ENCODE data around the gene WBP1. TPM values are rescaled to one million over a fixed set of nuclear protein-coding genes. Genes with fewer than 3 reads are reported as not detected.
"Not testable (repeated sequence)": the region's sequence is repeated elsewhere in the genome, so short reads cannot be mapped to it uniquely, and the experiment has no call there.

Gene WBP1
- total and polyA plus RNA-seq, 2 donors (not counting 3 experiments of a cell fraction or from before 2014, with no cell fraction given), result 50.5 to 209 TPM

DNA sequence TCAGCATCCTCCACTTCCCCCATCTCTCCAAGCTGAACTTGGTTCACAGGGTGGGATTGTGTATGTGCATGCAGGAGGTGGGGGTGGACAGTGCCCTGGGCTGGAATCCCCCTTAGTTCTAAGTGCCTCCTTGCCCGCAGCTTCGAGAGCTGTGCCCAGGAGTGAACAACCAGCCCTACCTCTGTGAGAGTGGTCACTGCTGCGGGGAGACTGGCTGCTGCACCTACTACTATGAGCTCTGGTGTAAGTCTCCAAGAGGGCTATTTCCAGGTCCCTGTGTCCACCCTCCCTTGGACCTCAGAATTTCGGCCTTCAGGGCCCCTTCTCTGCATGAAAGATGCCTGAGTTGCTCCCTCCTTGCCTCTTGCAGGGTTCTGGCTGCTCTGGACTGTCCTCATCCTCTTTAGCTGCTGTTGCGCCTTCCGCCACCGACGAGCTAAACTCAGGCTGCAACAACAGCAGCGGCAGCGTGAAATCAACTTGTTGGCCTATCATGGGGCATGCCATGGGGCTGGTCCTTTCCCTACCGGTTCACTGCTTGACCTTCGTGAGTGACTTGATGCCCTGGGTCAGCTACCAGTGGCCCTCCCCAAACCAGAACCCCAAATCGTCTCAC is 1.4 kb downstream of the WBP1 start:
- H3K4me3 ChIP-seq (replicated peaks in 1 of 3; ENCODE audit: insufficient read depth in 1 of 3, low read depth in 1 of 3, low read length in 3 of 3); H3K27ac ChIP-seq (ENCODE audit: insufficient read depth, low read depth, low read length); H3K9ac ChIP-seq (replicated peaks; ENCODE audit: extremely low read depth, insufficient read depth, low read length); H2AFZ ChIP-seq (ENCODE audit: low read depth, low read length); intact Hi-C loops (cut with micrococcal nuclease); H3K9me3 ChIP-seq (replicated peaks; ENCODE audit: control insufficient read depth, insufficient read depth, low read length); DNase-seq (ENCODE audit: low read depth, low spot score); dilution Hi-C loops (cut with MboI; ENCODE audit: extremely low pct_ligation_motif_present, low sequenced_read_pairs); FAIRE-seq; BruUV-seq (replicated peaks); H4K20me1 ChIP-seq (replicated peaks; ENCODE audit: control insufficient read depth, extremely low read depth, insufficient read depth, low read length); H3K27me3 ChIP-seq (ENCODE audit: control insufficient read depth in 2 of 2, insufficient read depth in 2 of 2, low read length in 2 of 2); H3K9me1 ChIP-seq (replicated peaks; ENCODE audit: control insufficient read depth, extremely low read depth, insufficient read depth, low read length): not testable (repeated sequence)
- Histone ChIP-seq H3K36me3 (ENCODE audit: control insufficient read depth in 2 of 2, extremely low read depth in 1 of 2, insufficient read depth in 2 of 2, low read length in 2 of 2) (peaks cover 0 to 12% of the 10 kb centered on the region in 2 experiments), H3K79me2 (ENCODE audit: control insufficient read depth, insufficient read depth, low read length) (peaks cover 14% of the 10 kb centered on the region), H3K4me1 (ENCODE audit: control insufficient read depth, extremely low read depth, insufficient read depth, low read length) (peaks cover 26% of the 10 kb centered on the region), H3K4me2 (ENCODE audit: insufficient read depth, low read length) (peak overlapping the region; percentile 37)
- ChIA-PET CTCF (interaction anchor here (1.0 to 2.3 kb wide), 3 partner anchors 9 to 125 kb away, joined by 3 to 7 read pairs (median 4); no protein-coding TSS in a partner anchor), POLR2A (interaction anchor here (1.1 kb wide), 1 partner anchor 8 kb away, joined by 3 read pairs; no protein-coding TSS in a partner anchor)

DNA sequence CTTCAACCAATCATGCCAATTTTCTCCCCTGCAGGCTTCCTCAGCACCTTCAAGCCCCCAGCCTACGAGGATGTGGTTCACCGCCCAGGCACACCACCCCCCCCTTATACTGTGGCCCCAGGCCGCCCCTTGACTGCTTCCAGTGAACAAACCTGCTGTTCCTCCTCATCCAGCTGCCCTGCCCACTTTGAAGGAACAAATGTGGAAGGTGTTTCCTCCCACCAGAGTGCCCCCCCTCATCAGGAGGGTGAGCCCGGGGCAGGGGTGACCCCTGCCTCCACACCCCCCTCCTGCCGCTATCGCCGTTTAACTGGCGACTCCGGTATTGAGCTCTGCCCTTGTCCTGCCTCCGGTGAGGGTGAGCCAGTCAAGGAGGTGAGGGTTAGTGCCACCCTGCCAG is 1.9 kb downstream of the WBP1 start:
- H3K4me2 ChIP-seq (ENCODE audit: insufficient read depth, low read length); H3K27me3 ChIP-seq (ENCODE audit: control insufficient read depth in 2 of 2, insufficient read depth in 2 of 2, low read length in 2 of 2); H4K20me1 ChIP-seq (replicated peaks; ENCODE audit: control insufficient read depth, extremely low read depth, insufficient read depth, low read length); CTCF ChIA-PET; dilution Hi-C loops (cut with MboI; ENCODE audit: extremely low pct_ligation_motif_present, low sequenced_read_pairs); H3K9ac ChIP-seq (replicated peaks; ENCODE audit: extremely low read depth, insufficient read depth, low read length); H3K4me3 ChIP-seq (replicated peaks in 1 of 3; ENCODE audit: insufficient read depth in 1 of 3, low read depth in 1 of 3, low read length in 3 of 3); H3K27ac ChIP-seq (ENCODE audit: insufficient read depth, low read depth, low read length); DNase-seq (ENCODE audit: low read depth, low spot score); H3K9me3 ChIP-seq (replicated peaks; ENCODE audit: control insufficient read depth, insufficient read depth, low read length); intact Hi-C loops (cut with micrococcal nuclease); H2AFZ ChIP-seq (ENCODE audit: low read depth, low read length); FAIRE-seq; POLR2A ChIA-PET; H3K9me1 ChIP-seq (replicated peaks; ENCODE audit: control insufficient read depth, extremely low read depth, insufficient read depth, low read length); BruUV-seq (replicated peaks): not testable (repeated sequence)
- Histone ChIP-seq H3K79me2 (ENCODE audit: control insufficient read depth, insufficient read depth, low read length) (peaks cover 17% of the 10 kb centered on the region), H3K36me3 (ENCODE audit: control insufficient read depth in 2 of 2, extremely low read depth in 1 of 2, insufficient read depth in 2 of 2, low read length in 2 of 2) (peaks cover 0 to 12% of the 10 kb centered on the region in 2 experiments), H3K4me1 (ENCODE audit: control insufficient read depth, extremely low read depth, insufficient read depth, low read length) (peaks cover 25% of the 10 kb centered on the region)

Measured in endothelial cell of umbilical vein (primary cell).